Heart left ventricle (tissue), 16 donors: ENCODE results near the gene TMEM202. TPM values are rescaled to one million over a fixed set of nuclear protein-coding genes. Genes with fewer than 3 reads are reported as not detected.
"Not testable (repeated sequence)": the region's sequence is repeated elsewhere in the genome, so short reads cannot be mapped to it uniquely, and the experiment has no call there.

Source experiments
- ATAC-seq, 4 donors: fragments of 200-7000 bp; cut with Tn5 transposase; one replicate each; pipeline ENCODE4 v1.9.1; 2020 to 2022; ENCODE audit warnings: moderate library complexity in 4 of 4, mild to moderate bottlenecking in 3 of 4, moderate number of reproducible peaks in 1 of 4
- DNase-seq, 5 donors: peaks; one replicate each; pipeline ENCODE4 v3.0.0-alpha.2; 2020
- H3K27ac ChIP-seq, 12 donors: fragments of 200-600 bp; sonication (generic) in 4 of 12; one replicate each; pipeline versions ENCODE4 v1.5.0 to v1.8.0; 2016 to 2022; ENCODE audit warnings: mild to moderate bottlenecking in 2 of 12
- H3K27me3 ChIP-seq, 9 donors: fragments of 200-600 bp; sonication (generic) in 2 of 9; one replicate each; pipeline versions ENCODE4 v1.5.1 to v1.8.0; 2016 to 2022; ENCODE audit warnings: mild to moderate bottlenecking in 3 of 9
- H3K36me3 ChIP-seq, 9 donors: fragments of 200-600 bp; sonication (generic) in 2 of 9; one replicate each; pipeline versions ENCODE4 v1.5.0 to v1.8.0; 2018 to 2022; ENCODE audit warnings: mild to moderate bottlenecking in 2 of 9
- H3K4me1 ChIP-seq, 12 donors: fragments of 200-600 bp; sonication (generic) in 4 of 12; one replicate each; pipeline versions ENCODE4 v1.5.0 to v1.8.0; 2016 to 2022; ENCODE audit warnings: mild to moderate bottlenecking in 3 of 12
- H3K4me3 ChIP-seq, 12 donors: fragments of 200-600 bp; sonication (generic) in 4 of 12; one replicate each; pipeline versions ENCODE4 v1.5.0 to v1.8.0; 2017 to 2022; ENCODE audit warnings: mild to moderate bottlenecking in 9 of 12, moderate library complexity in 4 of 12
- H3K9me3 ChIP-seq, 12 donors: fragments of 200-600 bp; sonication (generic) in 4 of 12; one replicate each; pipeline versions ENCODE4 v1.5.0 to v1.8.0; 2016 to 2022; ENCODE audit warnings: mild to moderate bottlenecking in 1 of 12
- POLR2A ChIP-seq, 2 donors: fragments of 450-650 bp; IDR thresholded peaks; one replicate each; pipeline ENCODE4 v1.6.1; 2017; ENCODE audit warnings: antibody characterized with exemption in 2 of 2, mild to moderate bottlenecking in 2 of 2, moderate library complexity in 2 of 2
- WGBS, 4 donors: extraction: QIAGEN DNeasy Blood & Tissue Kit in 2 of 4; methylation state at CpG; one replicate each; pipeline versions ENCODE4 v1.1.5 to v1.1.7; 2013 to 2018; 5-methylcytosine and 5-hydroxymethylcytosine counted together
- intact Hi-C, 10 donors: fragments of 100-400 bp; cut with DNase I; formaldehyde crosslinking; loops; one replicate each; pipeline versions ENCODE4 v1.11.1 to v1.14.2; 2022
- polyA plus RNA-seq, 2 donors: library from polyadenylated mRNA; stranded (reverse); fragments of 200-250 nt; gene quantifications; one replicate each; pipeline ENCODE4 v1.2.3, GENCODE V29; 2013
- total RNA-seq, 9 donors: library from RNA; depleted of rRNA in 2 of 9; stranded (reverse); fragments of >200 nt in 2 of 9; fragmentation: NEBNext Ultra II Directional in 3 of 9; extraction: Animal tissue kit (Norgen Biotek cat#: 25700) in 3 of 9; gene quantifications; one replicate each; pipeline versions ENCODE4 v1.1.0 to v1.2.4, GENCODE V29; 2016 to 2023
- TF ChIP-seq, protein P1 (sequence below), 12 donors: fragments of 200-600 bp; sonication (generic) in 4 of 12; IDR thresholded peaks; one replicate each; pipeline versions ENCODE4 v1.5.0 to v1.8.0; 2018 to 2022; ENCODE audit warnings: antibody characterized with exemption in 12 of 12, mild to moderate bottlenecking in 5 of 12
- donor health status: ischemic (EF 13 %, LVEDD 7.1; RV severe dilation, severe dysfunction).
- donor health status: healthy with polysubstance abuse.
- donor health status: DM: no; HTN: yes; CAD: no.
- donor health status: DM: no; HTN: no; CAD: no.
- donor health status: ischemic (EF 25% LVEDD 6.9; RV normal size, moderate dysfunction).
- donor health status: ischemic (EF 25% LVEDD 5.7; RV mildly dilated, moderate dysfunction).
- donor health status: healthy.
- donor health status: DM: yes; HTN: yes; CAD: no.
- donor health status: ischemic (EF 35%, LVEDD 5.7; RV mildly dilated, moderate dysfunction).
- donor health status: nonischemic (EF 11% LVEDD 7.7; RV severe dilation, severe dysfunction).
- donor health status: DM: yes; HTN: yes; CAD: no.
- donor health status: PGD.
- donor health status: ischemic (EF 29% LVEDD 5.4; RV normal size, mild dysfunction).
- donor health status: nonischemic (EF 23%, LVEDD 6.1; RV moderate dilation, normal function).

TMEM202 gene
- total and polyA plus RNA-seq, 11 donors = not detected

DNA sequence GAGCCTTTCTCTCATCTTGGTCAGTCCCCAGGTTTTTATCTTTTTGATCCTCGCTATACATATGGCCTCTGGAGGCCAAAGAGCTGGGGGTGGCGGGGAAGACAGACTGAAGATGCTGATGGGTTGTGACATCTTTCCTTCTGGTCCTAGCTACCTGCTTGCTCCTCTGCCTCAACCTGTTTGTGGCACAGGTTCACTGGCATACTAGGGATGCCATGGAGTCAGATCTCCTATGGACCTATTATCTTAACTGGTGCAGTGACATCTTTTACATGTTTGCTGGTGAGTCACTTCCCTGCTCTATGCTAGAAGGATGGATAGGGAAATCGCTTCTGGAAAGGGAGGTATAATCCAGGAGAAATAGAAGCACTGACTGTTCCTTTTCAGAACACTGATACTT, 8.8 kb downstream of the TMEM202 start:
- peaks cover 0 to 8% (median 0%) of the 10 kb centered on the region in 12 donors for H3K9me3 ChIP-seq
- 75 to 83% (median 82%) methylated on average over 3 of the region's 3 CpGs for WGBS, 4 donors
- H3K4me1 ChIP-seq = no peaks in the 10 kb centered on the region
- no peak for TF ChIP-seq POLR2A (IDR thresholded peaks at IDR 0.05)
- TF ChIP-seq, protein P1, sequence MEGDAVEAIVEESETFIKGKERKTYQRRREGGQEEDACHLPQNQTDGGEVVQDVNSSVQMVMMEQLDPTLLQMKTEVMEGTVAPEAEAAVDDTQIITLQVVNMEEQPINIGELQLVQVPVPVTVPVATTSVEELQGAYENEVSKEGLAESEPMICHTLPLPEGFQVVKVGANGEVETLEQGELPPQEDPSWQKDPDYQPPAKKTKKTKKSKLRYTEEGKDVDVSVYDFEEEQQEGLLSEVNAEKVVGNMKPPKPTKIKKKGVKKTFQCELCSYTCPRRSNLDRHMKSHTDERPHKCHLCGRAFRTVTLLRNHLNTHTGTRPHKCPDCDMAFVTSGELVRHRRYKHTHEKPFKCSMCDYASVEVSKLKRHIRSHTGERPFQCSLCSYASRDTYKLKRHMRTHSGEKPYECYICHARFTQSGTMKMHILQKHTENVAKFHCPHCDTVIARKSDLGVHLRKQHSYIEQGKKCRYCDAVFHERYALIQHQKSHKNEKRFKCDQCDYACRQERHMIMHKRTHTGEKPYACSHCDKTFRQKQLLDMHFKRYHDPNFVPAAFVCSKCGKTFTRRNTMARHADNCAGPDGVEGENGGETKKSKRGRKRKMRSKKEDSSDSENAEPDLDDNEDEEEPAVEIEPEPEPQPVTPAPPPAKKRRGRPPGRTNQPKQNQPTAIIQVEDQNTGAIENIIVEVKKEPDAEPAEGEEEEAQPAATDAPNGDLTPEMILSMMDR (IDR thresholded peaks at IDR 0.05) = no peak
- no peak overlapping the region for H3K4me3 ChIP-seq
- DNase-seq = no peak
- peaks cover 0 to 37% (median 0%) of the 10 kb centered on the region in 9 donors for H3K27me3 ChIP-seq
- ATAC-seq = no peak
- H3K27ac ChIP-seq = no peak overlapping the region
- intact Hi-C loops = no loop called here
- H3K36me3 ChIP-seq = no peaks in the 10 kb centered on the region

DNA sequence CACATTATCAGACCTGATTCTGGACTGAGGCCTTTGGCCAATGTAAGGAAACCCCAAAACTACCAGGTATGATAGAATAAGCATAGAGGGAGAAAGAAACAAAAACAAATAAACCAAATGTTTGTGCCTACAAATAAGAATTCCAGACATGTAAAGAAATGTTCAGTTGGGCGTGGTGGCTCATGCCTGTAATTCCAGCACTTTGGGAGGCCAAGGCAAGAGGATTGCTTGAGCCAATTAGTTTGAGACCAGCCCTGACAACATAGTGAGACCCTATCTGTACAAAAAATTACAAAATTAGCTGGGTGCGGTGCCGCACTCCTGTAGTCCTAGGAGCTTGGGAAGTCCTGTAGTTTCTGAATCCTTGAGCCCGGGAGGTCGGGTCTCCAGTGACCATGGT, 13.0 kb downstream of the TMEM202 start:
- Histone ChIP-seq H3K27ac (no peak overlapping the region), H3K27me3 (peaks cover 0 to 37% (median 0%) of the 10 kb centered on the region in 9 donors), H3K9me3 (peaks cover 0 to 8% (median 0%) of the 10 kb centered on the region in 12 donors), H3K4me3 (no peak overlapping the region), H3K4me1 (no peaks in the 10 kb centered on the region), H3K36me3 (no peaks in the 10 kb centered on the region)
- TF ChIP-seq, protein P1 (IDR thresholded peaks at IDR 0.05) = no peak
- no peak for TF ChIP-seq POLR2A (IDR thresholded peaks at IDR 0.05)
- intact Hi-C loops = no loop called here
- 85 to 91% (median 90%) methylated on average over 5 of the region's 5 CpGs for WGBS, 4 donors
- DNase-seq = no peak
- no peak for ATAC-seq

DNA sequence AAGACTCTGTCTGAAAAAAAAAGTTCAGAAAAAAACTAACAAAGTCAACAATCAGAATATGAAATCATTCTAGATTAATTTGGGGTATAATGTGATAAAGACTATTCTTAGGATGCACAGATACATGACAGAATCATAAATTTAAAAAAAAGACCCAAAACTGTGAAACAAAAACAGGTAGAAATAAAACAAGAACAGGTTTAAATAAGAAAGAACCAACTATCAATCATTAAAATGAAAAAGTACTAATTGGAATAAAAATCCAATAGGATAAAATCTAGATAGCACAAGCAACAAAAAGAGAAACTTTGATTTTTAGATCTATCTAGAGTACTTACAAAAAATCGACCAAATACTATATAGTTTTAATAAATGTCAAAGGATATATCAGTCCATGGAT, 13.4 kb downstream of the TMEM202 start:
- peaks cover 0 to 8% (median 0%) of the 10 kb centered on the region in 12 donors for H3K9me3 ChIP-seq
- peaks cover 0 to 33% (median 0%) of the 10 kb centered on the region in 9 donors for H3K27me3 ChIP-seq
- no peak overlapping the region for H3K27ac ChIP-seq
- H3K4me3 ChIP-seq = no peak overlapping the region
- no peaks in the 10 kb centered on the region for H3K36me3 ChIP-seq
- WGBS, 4 donors = 25 to 36% (median 30%) methylated on average over 1 of the region's 1 CpG
- H3K4me1 ChIP-seq = no peaks in the 10 kb centered on the region
- ATAC-seq (no peak), DNase-seq (no peak)
- no peak for TF ChIP-seq POLR2A (IDR thresholded peaks at IDR 0.05)
- TF ChIP-seq, protein P1 (IDR thresholded peaks at IDR 0.05) = no peak
- intact Hi-C loops = no loop called here

DNA sequence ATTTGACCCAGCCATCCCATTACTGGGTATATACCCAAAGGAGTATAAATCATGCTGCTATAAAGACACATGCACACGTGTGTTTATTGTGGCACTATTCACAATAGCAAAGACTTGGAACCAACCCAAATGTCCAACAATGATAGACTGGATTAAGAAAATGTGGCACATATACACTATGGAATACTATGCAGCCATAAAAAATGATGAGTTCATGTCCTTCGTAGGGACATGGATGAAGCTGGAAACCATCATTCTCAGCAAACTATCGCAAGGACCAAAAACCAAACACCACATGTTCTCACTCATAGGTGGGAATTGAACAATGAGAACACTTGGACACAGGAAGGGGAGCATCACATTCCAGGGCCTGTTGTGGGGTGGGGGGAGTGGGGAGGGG, 15.2 kb downstream of the TMEM202 start:
- not testable (repeated sequence) for ATAC-seq

DNA sequence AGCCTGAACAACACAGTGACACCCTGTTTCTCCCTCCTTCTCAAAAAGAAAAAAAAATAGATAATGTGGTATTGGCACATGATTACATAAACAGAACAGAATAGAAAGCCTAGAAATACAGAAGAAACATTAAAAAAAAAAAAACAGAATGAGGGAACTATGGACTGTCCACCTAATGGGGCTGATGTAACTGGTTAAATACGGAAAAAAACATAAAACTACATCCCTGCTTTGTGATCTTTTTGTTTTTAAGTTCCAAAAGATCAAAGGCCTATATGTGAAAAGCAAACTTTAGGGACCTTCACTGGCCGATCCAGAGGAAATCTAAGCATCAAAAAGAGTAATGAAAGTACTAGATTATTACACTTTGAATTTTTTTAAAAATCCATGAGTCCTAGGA, 17.2 kb downstream of the TMEM202 start:
- H3K4me1 ChIP-seq = no peaks in the 10 kb centered on the region
- H3K36me3 ChIP-seq = no peaks in the 10 kb centered on the region
- no peak overlapping the region for H3K27ac ChIP-seq
- ATAC-seq (no peak), DNase-seq (no peak)
- no peak for TF ChIP-seq POLR2A (IDR thresholded peaks at IDR 0.05)
- TF ChIP-seq, protein P1 (IDR thresholded peaks at IDR 0.05) = no peak
- peaks cover 0 to 4% (median 0%) of the 10 kb centered on the region in 9 donors for H3K27me3 ChIP-seq
- intact Hi-C loops = no loop called here
- WGBS, 4 donors = 67 to 76% (median 72%) methylated on average over 2 of the region's 2 CpGs
- peaks cover 0 to 8% (median 0%) of the 10 kb centered on the region in 12 donors for H3K9me3 ChIP-seq
- no peak overlapping the region for H3K4me3 ChIP-seq

More for the DNA sequence above, 15.2 kb downstream of the TMEM202 start:
- H3K4me1 ChIP-seq, H3K9me3 ChIP-seq, intact Hi-C loops, H3K4me3 ChIP-seq, H3K27ac ChIP-seq, DNase-seq, H3K36me3 ChIP-seq: not testable (repeated sequence)
- peaks cover 0 to 16% (median 0%) of the 10 kb centered on the region in 9 donors for H3K27me3 ChIP-seq
- WGBS, 4 donors = 85 to 88% (median 87%) methylated on average over 3 of the region's 3 CpGs

DNA sequence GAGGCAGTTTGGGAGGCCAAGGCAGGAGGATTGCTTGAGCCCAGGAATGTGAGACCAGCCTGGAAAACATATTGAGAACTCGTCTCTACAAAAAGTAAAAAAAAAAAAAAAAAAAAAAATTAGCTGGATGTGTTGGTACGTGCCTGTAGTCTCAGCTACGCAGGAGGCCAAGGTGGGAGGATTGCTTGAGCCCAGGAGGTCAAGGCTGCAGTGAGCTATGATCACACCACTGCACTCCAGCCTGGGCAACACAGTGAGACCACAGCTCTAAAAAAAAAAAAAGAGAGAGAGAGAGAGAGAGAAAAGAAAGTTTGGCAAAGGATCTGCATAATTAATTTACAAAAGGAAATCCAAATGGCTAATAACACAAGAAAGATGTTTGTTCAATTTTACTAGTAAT, 21.7 kb downstream of the TMEM202 start:
- H3K36me3 ChIP-seq, ATAC-seq, H3K27ac ChIP-seq, H3K4me3 ChIP-seq, H3K27me3 ChIP-seq, DNase-seq, H3K4me1 ChIP-seq, intact Hi-C loops: not testable (repeated sequence)
- H3K9me3 ChIP-seq = peaks cover 0 to 15% (median under 1%) of the 10 kb centered on the region in 12 donors
- WGBS, 4 donors = 73 to 77% (median 74%) methylated on average over 3 of the region's 3 CpGs
